Germinal center (tissue), 1 donor: ENCODE results near the gene ADAMTS12.
"Not testable (repeated sequence)": the region's sequence is repeated elsewhere in the genome, so short reads cannot be mapped to it uniquely, and the experiment has no call there.

Experiments
- DNase-seq: peaks from one replicate; pipeline ENCODE4 v3.0.0; 2012; ENCODE audit warnings: mixed read lengths, low spot score

Gene ADAMTS12

GRCh38 chr5:33891788-33892619 is at the start of gene ADAMTS12:
TSS of gene ADAMTS12 (minus strand) at chr5:33891990. CDS start at chr5:33891856, 134 bp downstream.
- no peak for DNase-seq

GRCh38 chr5:33941090-33941489 is 49.3 kb upstream of the ADAMTS12 start:
- DNase-seq: no peak

- DNase-seq: no peak
These were observed 47.9 kb upstream of the ADAMTS12 start for GRCh38 chr5:33939556-33940262.

GRCh38 chr5:33938881-33939280 is 47.1 kb upstream of the ADAMTS12 start:
- DNase-seq: no peak

GRCh38 chr5:33938507-33938796 is 46.7 kb upstream of the ADAMTS12 start:
- no peak for DNase-seq

GRCh38 chr5:33937707-33938506 is 46.1 kb upstream of the ADAMTS12 start:
- no peak for DNase-seq

- DNase-seq: no peak
These were observed 45.4 kb upstream of the ADAMTS12 start for GRCh38 chr5:33937017-33937706.

- DNase-seq: no peak
These were observed 44.7 kb upstream of the ADAMTS12 start, which contains the start of gene RXFP3 for GRCh38 chr5:33936381-33937016. TSS of gene RXFP3 (plus strand) at chr5:33936386. CDS start at chr5:33936741, 355 bp downstream.

GRCh38 chr5:33936004-33936380 is 44.2 kb upstream of the ADAMTS12 start:
- peak; percentile 64 for DNase-seq

- no peak for DNase-seq
These were observed 42.4 kb upstream of the ADAMTS12 start for GRCh38 chr5:33934176-33934575.

GRCh38 chr5:33933723-33934169 is 42.0 kb upstream of the ADAMTS12 start:
- no peak for DNase-seq

GRCh38 chr5:33931136-33931535 is 39.3 kb upstream of the ADAMTS12 start:
- no peak for DNase-seq

GRCh38 chr5:33929925-33930690 is 38.3 kb upstream of the ADAMTS12 start:
- no peak for DNase-seq

GRCh38 chr5:33928283-33928682 is 36.5 kb upstream of the ADAMTS12 start:
- no peak for DNase-seq

GRCh38 chr5:33927685-33928084 is 35.9 kb upstream of the ADAMTS12 start:
- DNase-seq: no peak

GRCh38 chr5:33925278-33925677 is 33.5 kb upstream of the ADAMTS12 start:
- no peak for DNase-seq

- no peak for DNase-seq
These were observed 29.2 kb upstream of the ADAMTS12 start for GRCh38 chr5:33921002-33921401.

GRCh38 chr5:33914844-33915243 is 23.1 kb upstream of the ADAMTS12 start:
- not testable (repeated sequence) for DNase-seq

GRCh38 chr5:33906248-33906647 is 14.5 kb upstream of the ADAMTS12 start:
- not testable (repeated sequence) for DNase-seq

GRCh38 chr5:33905381-33905780 is 13.6 kb upstream of the ADAMTS12 start:
- DNase-seq: no peak

GRCh38 chr5:33903118-33903517 is 11.3 kb upstream of the ADAMTS12 start:
- no peak for DNase-seq
